Raji (cell line): Measurements from ENCODE around the gene ING5.

Source experiments
- POLR2A ChIP-seq: IDR thresholded peaks from 2 replicates; pipeline ENCODE4 v1.6.1; 2011; ENCODE audit warnings: low read depth, low read length, control low read depth; ENCODE audit not compliant: insufficient read depth

ING5 gene

GRCh38 chr2:241668839-241669238 lies 33.0 kb upstream of the ING5 start:
- no peak for TF ChIP-seq POLR2A

- no peak for TF ChIP-seq POLR2A
Measured at GRCh38 chr2:241670333-241671110, 31.3 kb upstream of the ING5 start.

- TF ChIP-seq POLR2A = no peak
Measured at GRCh38 chr2:241671457-241672240, 30.2 kb upstream of the ING5 start.

- no peak for TF ChIP-seq POLR2A
Measured at GRCh38 chr2:241672243-241673188, 29.3 kb upstream of the ING5 start.

GRCh38 chr2:241673189-241673663 lies 28.6 kb upstream of the ING5 start:
- no peak for TF ChIP-seq POLR2A

- TF ChIP-seq POLR2A = no peak
Measured at GRCh38 chr2:241673797-241674725, 27.8 kb upstream of the ING5 start.

GRCh38 chr2:241675885-241676284 lies 26.0 kb upstream of the ING5 start:
- TF ChIP-seq POLR2A = no peak

GRCh38 chr2:241676665-241677064 lies 25.2 kb upstream of the ING5 start:
- TF ChIP-seq POLR2A = no peak

GRCh38 chr2:241677392-241677791 lies 24.4 kb upstream of the ING5 start:
- no peak for TF ChIP-seq POLR2A

GRCh38 chr2:241678307-241678706 lies 23.5 kb upstream of the ING5 start:
- TF ChIP-seq POLR2A = no peak

- no peak for TF ChIP-seq POLR2A
Measured at GRCh38 chr2:241678784-241679540, 22.9 kb upstream of the ING5 start.

GRCh38 chr2:241680044-241680443 lies 21.8 kb upstream of the ING5 start:
- no peak for TF ChIP-seq POLR2A
